NCI-H187 (cell line): ENCODE results near the gene MARCHF5.
"Not testable (repeated sequence)": the region's sequence is repeated elsewhere in the genome, so short reads cannot be mapped to it uniquely, and the experiment has no call there.

Experiments
- DNase-seq, 2 experiments: peaks; one replicate each; lab custom pipeline; 2025; lab: John Stamatoyannopoulos, UW

MARCHF5 gene

GRCh38 chr10:92305133-92306072 lies 14.4 kb downstream of the MARCHF5 start:
- DNase-seq, result no peak

GRCh38 chr10:92309272-92309671 lies 18.3 kb downstream of the MARCHF5 start:
- DNase-seq, result no peak

DNA sequence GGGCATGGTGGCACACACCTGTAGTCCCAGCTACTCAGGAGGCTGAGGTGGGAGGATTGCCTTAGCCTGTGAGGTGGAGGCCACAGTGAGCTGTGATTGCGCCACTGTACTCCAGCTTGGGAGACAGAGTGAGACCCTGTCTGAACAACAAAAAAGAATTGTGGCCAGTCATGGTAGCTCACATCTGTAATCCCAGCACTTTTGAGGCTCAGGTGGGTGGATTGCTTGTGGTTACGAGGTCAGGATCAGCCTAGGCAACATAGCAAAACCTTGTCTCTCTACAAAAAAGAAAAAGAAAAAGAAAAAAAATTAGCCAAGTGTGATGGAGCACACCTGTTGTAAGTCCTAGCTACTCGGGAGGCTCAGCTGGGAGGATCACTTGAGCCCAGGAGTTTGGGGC lies 22.8 kb downstream of the MARCHF5 start:
- no peak for DNase-seq

DNA sequence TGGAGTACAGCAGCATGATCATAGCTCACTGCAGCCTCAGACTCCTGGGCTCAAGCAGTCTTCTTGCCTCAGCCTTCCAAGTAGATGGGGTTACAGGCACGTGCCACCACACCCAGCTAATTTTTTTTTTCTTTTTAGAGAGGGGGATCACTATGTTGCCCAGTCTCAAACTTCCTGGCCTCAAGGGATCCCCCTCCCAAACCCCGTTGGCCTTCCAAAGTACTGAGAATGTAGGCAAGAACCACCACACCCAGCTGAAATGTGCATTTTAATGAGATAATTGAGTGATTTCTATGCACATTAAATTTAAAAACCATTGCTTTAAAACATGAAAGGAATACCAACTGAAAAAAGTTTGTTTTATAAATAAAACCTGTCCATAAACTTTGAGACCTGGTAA lies 25.6 kb downstream of the MARCHF5 start:
- no peak for DNase-seq

DNA sequence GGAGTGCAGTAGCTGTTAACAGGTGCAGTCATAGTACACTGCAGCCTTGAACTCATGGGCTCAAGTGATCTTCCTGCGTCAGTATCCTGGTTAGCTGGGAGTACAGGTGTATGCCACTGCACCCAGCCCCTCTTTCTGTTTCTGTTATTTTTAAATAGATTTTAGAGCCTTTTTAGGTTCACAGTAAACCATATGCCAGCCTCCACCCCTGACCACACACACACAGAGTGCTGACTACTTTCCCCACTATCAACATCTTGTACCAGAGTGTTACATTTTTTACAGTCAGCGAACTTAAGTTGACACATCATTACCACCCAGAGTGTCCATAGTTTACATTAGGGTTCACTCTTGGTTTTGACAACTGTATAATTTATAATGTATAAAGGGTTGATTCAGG lies 32.1 kb downstream of the MARCHF5 start:
- DNase-seq, result no peak

DNA sequence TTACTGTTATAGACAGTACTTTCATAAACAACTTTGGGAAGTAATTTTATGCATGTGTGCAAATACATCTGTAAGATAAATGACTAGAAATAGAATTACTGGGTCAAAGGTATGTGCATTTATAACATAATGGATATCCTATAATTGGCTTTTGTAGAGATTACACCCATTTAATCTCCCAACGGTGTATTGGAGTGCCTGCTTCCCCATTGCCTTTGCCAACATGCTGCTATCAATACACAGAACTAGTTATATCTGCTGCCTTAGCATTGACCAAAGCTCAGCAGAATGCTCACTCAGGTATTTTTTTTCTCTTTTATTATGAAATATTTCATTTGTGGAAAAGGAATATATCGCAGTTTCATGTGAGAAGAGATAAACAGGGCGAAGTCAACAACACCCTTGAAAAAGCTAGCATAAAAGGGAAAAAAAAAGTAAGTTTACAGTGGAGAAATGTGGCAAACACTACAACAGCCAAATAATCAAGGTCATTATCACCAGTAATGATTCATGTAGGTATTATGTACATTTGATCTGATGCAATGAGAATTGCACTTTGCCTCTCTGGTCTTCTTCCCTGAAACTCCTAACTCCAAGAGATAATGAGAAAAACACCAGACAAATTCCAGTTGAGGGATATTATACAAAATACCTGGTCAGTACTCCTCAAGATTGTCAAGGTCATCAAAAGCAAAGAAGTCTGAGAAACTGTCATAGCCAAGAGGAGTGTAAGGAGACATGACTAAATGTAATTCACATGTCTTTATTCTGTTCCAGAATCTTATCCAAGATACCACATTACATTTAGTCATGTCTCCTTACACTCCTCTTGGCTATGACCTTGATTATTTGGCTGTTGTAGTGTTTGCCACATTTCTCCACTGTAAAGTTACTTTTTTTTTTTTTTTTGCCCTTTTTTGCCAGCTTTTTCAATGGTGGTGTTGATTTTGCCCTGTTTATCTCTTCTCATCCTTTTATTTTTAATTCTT lies 36.8 kb downstream of the MARCHF5 start:
- no peak for DNase-seq

DNA sequence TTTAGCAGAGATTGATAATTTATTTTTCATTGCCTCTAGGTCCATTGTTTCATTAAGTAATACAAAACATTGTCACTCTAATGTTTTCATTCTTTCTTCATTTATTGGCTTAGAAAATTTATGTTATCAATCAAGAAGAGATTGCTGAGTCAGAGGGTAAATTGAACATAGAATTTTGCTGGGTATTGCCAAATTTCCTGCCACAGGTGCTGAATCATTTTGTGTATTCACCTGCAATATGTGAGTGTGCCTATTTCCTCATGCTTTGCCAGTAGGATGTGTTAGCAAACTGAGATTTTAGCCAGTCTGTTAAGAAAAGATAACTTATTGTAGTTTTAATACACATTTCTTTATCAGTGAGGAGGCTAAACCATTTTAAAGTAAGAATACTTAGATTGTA lies 38.0 kb downstream of the MARCHF5 start:
- DNase-seq, result no peak

DNA sequence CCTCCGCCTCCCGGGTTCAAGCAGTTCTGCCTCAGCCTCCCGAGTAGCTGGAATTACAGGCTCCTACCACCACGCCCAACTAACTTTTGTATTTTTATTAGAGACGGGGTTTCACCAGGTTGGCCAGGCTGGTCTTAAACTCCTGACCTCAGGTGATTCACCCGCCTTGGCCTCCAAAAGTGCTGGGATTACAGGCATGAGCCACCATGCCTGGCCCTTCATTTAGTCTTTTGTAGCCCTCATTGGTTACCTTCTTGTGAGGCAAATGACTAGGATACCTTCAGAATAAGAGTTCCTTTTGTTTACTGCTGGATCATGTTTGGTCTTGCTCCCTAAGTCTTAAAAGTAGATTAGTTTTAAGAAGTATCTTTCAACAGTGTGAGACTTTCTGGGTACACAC lies 39.0 kb downstream of the MARCHF5 start:
- not testable (repeated sequence) for DNase-seq

DNA sequence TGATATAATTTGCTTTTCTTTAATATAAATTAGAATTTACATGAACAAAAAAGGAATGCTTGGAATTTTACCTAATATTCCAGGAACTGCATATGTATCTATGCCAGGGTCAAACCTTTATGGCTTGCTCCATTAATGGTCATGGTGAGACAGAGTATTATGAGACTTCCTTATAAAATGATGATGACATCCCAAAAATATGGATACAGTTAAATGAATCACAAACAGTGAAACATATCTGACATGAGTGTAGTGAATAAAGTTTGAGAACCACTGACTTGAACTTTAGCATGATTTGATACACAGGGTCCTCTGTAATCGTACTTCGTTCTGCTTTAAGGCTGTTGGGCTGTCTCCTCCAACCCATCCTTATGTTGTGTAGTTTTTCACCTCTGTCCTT lies 51.8 kb downstream of the MARCHF5 start:
- no peak for DNase-seq

- DNase-seq, result not testable (repeated sequence)
These were observed 54.6 kb downstream of the MARCHF5 start for GRCh38 chr10:92345575-92345974.

DNA sequence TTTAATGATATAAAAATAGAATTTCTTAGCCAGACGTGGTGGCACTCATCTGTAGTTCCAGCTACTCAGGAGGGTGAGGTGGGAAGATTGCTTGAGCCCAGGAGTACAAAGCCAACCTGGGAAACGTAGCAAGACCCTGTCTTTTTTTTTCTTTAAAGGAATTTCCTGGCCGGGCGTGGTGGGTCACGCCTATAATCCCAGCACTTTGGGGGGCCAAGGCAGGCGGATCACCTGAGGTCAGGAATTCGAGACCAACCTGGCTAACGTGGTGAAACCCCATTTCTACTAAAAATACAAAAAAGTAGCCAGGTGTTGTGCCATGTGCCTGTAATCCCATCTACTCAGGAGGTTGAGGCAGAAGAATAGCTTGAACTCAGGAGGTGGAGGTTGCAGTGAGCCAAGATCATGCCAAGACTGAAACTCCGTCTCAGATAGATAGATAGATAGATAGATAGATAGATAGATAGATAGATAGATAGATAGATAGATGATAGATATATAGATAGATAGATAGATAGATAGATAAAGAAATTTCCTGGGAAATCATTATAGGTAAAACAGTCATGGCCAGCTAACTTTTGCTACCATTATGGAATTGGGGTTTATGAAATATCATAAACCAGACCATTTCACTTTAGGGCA lies 56.2 kb downstream of the MARCHF5 start:
- DNase-seq, result not testable (repeated sequence)

- DNase-seq, result no peak
These were observed 59.4 kb downstream of the MARCHF5 start for GRCh38 chr10:92350411-92350810.

GRCh38 chr10:92354587-92354986 lies 63.6 kb downstream of the MARCHF5 start:
- DNase-seq, result no peak

- no peak for DNase-seq
These were observed 65.1 kb downstream of the MARCHF5 start for GRCh38 chr10:92356041-92356440.

GRCh38 chr10:92363498-92363897 lies 72.5 kb downstream of the MARCHF5 start:
- DNase-seq, result no peak

GRCh38 chr10:92366412-92367021 lies 75.5 kb downstream of the MARCHF5 start:
- no peak for DNase-seq

- DNase-seq, result no peak
These were observed 87.0 kb downstream of the MARCHF5 start for GRCh38 chr10:92377962-92378361.

GRCh38 chr10:92381543-92381954 lies 90.6 kb downstream of the MARCHF5 start:
- DNase-seq, result no peak

DNA sequence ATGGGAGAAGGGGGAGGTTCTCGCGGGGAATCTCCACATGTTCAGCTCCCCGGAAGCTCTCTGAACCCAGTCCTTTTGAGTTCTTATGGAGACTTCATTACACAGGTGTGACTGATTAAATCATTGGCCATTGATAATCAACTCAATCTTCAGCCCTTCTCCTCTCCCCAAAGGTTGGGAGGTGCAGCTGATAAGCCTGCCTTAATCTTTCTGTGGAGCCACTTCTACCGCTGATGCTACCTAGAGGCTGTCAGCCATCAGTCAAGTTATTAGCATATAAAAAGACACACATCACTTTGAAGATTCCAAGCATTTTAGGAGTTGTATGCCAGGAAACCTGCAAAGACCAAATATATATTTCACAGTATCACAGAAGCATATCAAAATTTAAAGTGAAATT lies 91.7 kb downstream of the MARCHF5 start:
- no peak for DNase-seq

GRCh38 chr10:92384741-92385140 lies 93.8 kb downstream of the MARCHF5 start:
- DNase-seq, result no peak

DNA sequence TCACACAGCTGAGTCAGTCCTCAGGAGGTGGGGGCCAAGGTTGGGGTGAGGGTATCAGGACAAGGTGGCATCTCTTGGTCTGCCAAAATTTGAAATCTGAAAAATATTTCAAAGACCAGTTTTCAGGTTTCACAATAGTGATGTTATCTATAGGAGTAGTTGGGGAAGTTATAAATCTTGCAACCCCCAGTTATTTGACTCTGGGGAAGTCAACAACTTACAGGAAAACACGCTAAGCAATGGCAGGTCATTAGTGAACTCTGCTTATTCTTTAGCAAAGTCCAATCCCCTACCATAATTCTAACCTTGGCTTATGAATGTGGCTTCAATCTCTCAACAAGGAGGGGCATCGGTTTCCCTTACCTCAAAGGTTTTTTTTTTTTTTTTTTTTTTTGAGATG lies 94.9 kb downstream of the MARCHF5 start:
- no peak for DNase-seq
